ENCODE results near the gene RRBP1.

DNA sequence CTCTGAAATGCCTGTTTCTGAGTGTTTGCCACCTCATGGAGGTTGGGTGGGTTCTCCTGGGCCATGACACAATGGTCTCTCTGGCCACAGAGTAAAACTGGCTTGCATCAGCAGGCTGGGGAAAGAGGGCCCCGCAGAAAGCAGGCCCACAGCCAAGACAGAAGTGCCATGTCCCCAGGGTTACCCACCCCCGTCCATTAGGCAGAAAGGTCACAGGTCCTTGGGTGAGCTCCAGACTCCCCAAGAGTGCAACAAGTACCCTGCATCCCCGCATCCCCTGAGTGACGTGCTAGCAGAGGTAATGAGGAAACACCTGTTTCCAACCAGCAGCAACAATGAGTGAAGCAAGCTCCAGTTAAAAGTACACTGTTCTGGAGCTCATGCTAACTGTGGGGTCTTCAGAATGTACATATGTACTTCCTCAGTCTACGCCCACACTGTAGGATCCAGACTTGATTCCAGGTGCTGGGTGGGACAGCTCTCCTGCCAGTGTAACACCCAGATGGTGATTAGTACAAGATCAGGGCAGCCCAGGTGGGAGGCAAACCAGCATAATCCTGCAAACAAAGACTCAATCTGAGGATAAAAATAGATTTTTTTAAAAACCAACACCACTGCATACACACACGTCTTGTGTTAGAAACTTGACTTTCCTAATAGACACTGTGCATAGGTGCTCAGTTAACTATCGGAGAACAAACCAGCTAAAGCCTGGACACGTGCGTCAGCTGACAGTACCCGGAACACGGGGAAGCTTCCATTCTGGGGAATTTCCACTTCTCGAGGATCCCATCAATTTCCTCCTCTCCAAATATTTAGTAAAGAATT lies 31.5 kb downstream of the RRBP1 start:
- TF ChIP-seq, protein P1, sequence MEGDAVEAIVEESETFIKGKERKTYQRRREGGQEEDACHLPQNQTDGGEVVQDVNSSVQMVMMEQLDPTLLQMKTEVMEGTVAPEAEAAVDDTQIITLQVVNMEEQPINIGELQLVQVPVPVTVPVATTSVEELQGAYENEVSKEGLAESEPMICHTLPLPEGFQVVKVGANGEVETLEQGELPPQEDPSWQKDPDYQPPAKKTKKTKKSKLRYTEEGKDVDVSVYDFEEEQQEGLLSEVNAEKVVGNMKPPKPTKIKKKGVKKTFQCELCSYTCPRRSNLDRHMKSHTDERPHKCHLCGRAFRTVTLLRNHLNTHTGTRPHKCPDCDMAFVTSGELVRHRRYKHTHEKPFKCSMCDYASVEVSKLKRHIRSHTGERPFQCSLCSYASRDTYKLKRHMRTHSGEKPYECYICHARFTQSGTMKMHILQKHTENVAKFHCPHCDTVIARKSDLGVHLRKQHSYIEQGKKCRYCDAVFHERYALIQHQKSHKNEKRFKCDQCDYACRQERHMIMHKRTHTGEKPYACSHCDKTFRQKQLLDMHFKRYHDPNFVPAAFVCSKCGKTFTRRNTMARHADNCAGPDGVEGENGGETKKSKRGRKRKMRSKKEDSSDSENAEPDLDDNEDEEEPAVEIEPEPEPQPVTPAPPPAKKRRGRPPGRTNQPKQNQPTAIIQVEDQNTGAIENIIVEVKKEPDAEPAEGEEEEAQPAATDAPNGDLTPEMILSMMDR (IDR thresholded peaks at IDR 0.05): no peak
- TF ChIP-seq ZFX (IDR thresholded peaks at IDR 0.05; ENCODE audit: borderline replicate concordance): no peak
